HEK293 (cell line): ENCODE data around the gene ATOSA.

ENCODE experiments used
- CTCF ChIA-PET: fragments of 350-600 bp; formaldehyde crosslinking; extraction: SDS; loops from one replicate; lab custom pipeline; 2021; ENCODE audit warnings: antibody characterized with exemption; lab: Yijun Ruan, JAX
- POLR2A ChIA-PET: fragments of 300-600 bp; formaldehyde crosslinking; extraction: SDS; loops from one replicate; lab custom pipeline; 2020; ENCODE audit warnings: antibody characterized with exemption, inconsistent platforms; lab: Yijun Ruan, JAX
- H3K27ac ChIP-seq: fragments of 200-500 bp; sonication (Bioruptor generic); 2 replicates; pipeline ENCODE4 v1.5.1; 2014; ENCODE audit warnings: low read depth, low read length, control low read depth, inconsistent platforms; ENCODE audit errors: extremely low read depth
- H3K36me3 ChIP-seq, 2 experiments: fragments of 200-500 bp in 1 of 2; sonication (Bioruptor generic) in 1 of 2; 1 replicate in 1 of 2; 2 replicates in 1 of 2; pipeline ENCODE4 v1.5.1; 2014 to 2017; ENCODE audit warnings: inconsistent platforms in 2 of 2, low read length in 2 of 2; ENCODE audit not compliant: control insufficient read depth in 2 of 2, insufficient read depth in 1 of 2
- H3K4me1 ChIP-seq: fragments of 200-500 bp; sonication (Bioruptor generic); 2 replicates; pipeline ENCODE4 v1.5.1; 2014; ENCODE audit warnings: mild to moderate bottlenecking, low read length, inconsistent platforms; ENCODE audit not compliant: control insufficient read depth, insufficient read depth
- H3K4me3 ChIP-seq: 2 replicates; pipeline ENCODE4 v1.5.1; 2011; ENCODE audit warnings: low read depth, mild to moderate bottlenecking, control low read depth, low read length, moderate library complexity
- H3K9me3 ChIP-seq: fragments of 200-500 bp; sonication (Bioruptor generic); 2 replicates; pipeline ENCODE4 v1.5.1; 2014; ENCODE audit warnings: low read depth, low read length, inconsistent platforms; ENCODE audit not compliant: control insufficient read depth, insufficient read depth
- EGR2 ChIP-seq: fragments of 450-650 bp; formaldehyde crosslinking; IDR thresholded peaks from 2 replicates; pipeline ENCODE4 v1.5.1; 2016; ENCODE audit warnings: low read depth, missing biosample characterization, missing genetic modification characterization
- GLI4 ChIP-seq: fragments of 450-650 bp; formaldehyde crosslinking; IDR thresholded peaks from 2 replicates; pipeline ENCODE4 v1.5.1; 2016; ENCODE audit warnings: missing biosample characterization, missing genetic modification characterization
- KLF10 ChIP-seq: fragments of 450-650 bp; IDR thresholded peaks from 2 replicates; pipeline ENCODE4 v1.5.1; 2018; ENCODE audit warnings: missing biosample characterization, mild to moderate bottlenecking, missing genetic modification characterization
- SP3 ChIP-seq: fragments of 450-650 bp; formaldehyde crosslinking; IDR thresholded peaks from 2 replicates; pipeline ENCODE4 v1.5.1; 2016; ENCODE audit warnings: missing biosample characterization, missing genetic modification characterization
- TRIM28 ChIP-seq: IDR thresholded peaks from 2 replicates; pipeline ENCODE4 v1.6.1; 2011; ENCODE audit warnings: low read length, control low read depth, borderline replicate concordance
- ZFHX2 ChIP-seq: fragments of 450-650 bp; formaldehyde crosslinking; conservative IDR thresholded peaks from 2 replicates; pipeline ENCODE4 v1.5.1; 2016; ENCODE audit warnings: missing biosample characterization, missing genetic modification characterization
- ZNF114 ChIP-seq: fragments of 450-650 bp; formaldehyde crosslinking; IDR thresholded peaks from 2 replicates; pipeline ENCODE4 v1.5.0; 2017; ENCODE audit warnings: missing biosample characterization, missing genetic modification characterization
- ZNF16 ChIP-seq: fragments of 450-650 bp; formaldehyde crosslinking; IDR thresholded peaks from 2 replicates; pipeline ENCODE4 v1.5.1; 2016; ENCODE audit warnings: low read depth, missing biosample characterization, missing genetic modification characterization
- ZNF174 ChIP-seq: fragments of 450-650 bp; formaldehyde crosslinking; IDR thresholded peaks from 2 replicates; pipeline ENCODE4 v1.5.0; 2017; ENCODE audit warnings: missing biosample characterization, mild to moderate bottlenecking, missing genetic modification characterization
- ZNF221 ChIP-seq: fragments of 450-650 bp; formaldehyde crosslinking; IDR thresholded peaks from 2 replicates; pipeline ENCODE4 v1.5.1; 2017; ENCODE audit warnings: missing biosample characterization, missing genetic modification characterization, borderline replicate concordance
- ZNF302 ChIP-seq: fragments of 450-650 bp; formaldehyde crosslinking; IDR thresholded peaks from 2 replicates; pipeline ENCODE4 v1.5.1; 2016; ENCODE audit warnings: missing biosample characterization, missing genetic modification characterization, low read depth
- ZNF473 ChIP-seq: fragments of 450-650 bp; formaldehyde crosslinking; IDR thresholded peaks from 2 replicates; pipeline ENCODE4 v1.5.1; 2017; ENCODE audit warnings: missing biosample characterization, missing genetic modification characterization
- ZNF623 ChIP-seq: fragments of 450-650 bp; formaldehyde crosslinking; IDR thresholded peaks from 2 replicates; pipeline ENCODE4 v1.5.1; 2016; ENCODE audit warnings: missing biosample characterization, missing genetic modification characterization
- ZNF768 ChIP-seq: fragments of 450-650 bp; formaldehyde crosslinking; IDR thresholded peaks from 2 replicates; pipeline ENCODE4 v1.5.1; 2018; ENCODE audit warnings: missing biosample characterization, mild to moderate bottlenecking, missing genetic modification characterization
- ZNF791 ChIP-seq: fragments of 450-650 bp; formaldehyde crosslinking; IDR thresholded peaks from 2 replicates; pipeline ENCODE4 v1.5.1; 2016; ENCODE audit warnings: missing biosample characterization, missing genetic modification characterization
- TF ChIP-seq, protein P1 (sequence below): fragments of 450-650 bp; formaldehyde crosslinking; IDR thresholded peaks from 2 replicates; pipeline ENCODE4 v1.5.1; 2016; ENCODE audit warnings: missing biosample characterization, missing genetic modification characterization
- TF ChIP-seq, protein P2 (sequence below): fragments of 450-650 bp; formaldehyde crosslinking; IDR thresholded peaks from 2 replicates; pipeline ENCODE4 v1.5.1; 2017; ENCODE audit warnings: missing biosample characterization, missing genetic modification characterization
- TF ChIP-seq, protein P3 (sequence below): fragments of 450-650 bp; formaldehyde crosslinking; IDR thresholded peaks from 2 replicates; pipeline ENCODE4 v1.5.1; 2016; ENCODE audit warnings: missing biosample characterization, missing genetic modification characterization
- TF ChIP-seq, protein P4 (sequence below): fragments of 450-650 bp; formaldehyde crosslinking; IDR thresholded peaks from 2 replicates; pipeline ENCODE4 v1.5.1; 2016; ENCODE audit warnings: missing biosample characterization, missing genetic modification characterization
- TF ChIP-seq, protein P5 (sequence below): fragments of 450-650 bp; formaldehyde crosslinking; IDR thresholded peaks from 2 replicates; pipeline ENCODE4; 2016; ENCODE audit warnings: missing biosample characterization, missing genetic modification characterization

Gene ATOSA

DNA sequence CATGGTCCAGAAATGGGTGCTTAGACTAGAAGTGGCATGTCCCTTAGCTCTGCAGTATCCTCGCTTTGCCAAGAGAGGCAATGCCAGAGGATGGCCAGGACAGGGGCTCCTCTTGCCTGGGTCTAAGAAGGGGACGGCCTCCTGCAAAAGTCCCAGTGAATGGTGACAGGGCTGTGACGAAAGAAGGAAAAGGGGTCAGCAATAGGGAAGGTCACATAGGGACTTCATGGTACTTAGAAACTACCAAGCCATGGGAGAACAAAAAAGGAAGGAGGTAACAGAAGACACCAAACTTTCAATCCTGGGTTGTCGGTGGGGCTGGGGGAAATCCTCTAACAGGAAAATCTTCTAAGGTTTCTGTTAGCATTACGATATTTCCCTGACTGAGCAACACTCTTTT lies 36.2 kb upstream of the ATOSA start (continued):
- TF ChIP-seq ZNF302 (no peak), ZNF791 (no peak), KLF10 (tag by site-specific recombination) (no peak)

DNA sequence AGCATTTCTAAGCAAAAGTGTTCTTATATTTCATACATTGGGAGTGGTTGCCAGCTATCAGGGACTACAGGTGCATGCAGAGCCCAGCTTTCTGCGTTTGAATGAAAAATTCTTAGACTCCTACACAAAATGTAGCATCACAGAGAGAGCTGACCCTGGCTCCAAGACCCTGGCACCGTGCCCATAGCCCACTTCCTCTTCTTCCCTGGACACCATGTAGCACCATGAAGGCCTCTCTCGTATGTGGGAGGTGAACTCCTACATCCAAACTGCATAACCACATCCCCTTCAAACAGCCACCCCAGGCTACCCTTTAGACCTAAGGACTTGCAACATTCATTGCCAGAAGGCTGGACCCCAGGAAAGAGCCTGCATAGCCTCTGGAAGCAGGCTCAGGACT lies 35.8 kb upstream of the ATOSA start:
- ChIA-PET CTCF (interaction anchor here (0.6 kb wide), 1 partner anchor 1333 kb away, joined by 3 read pairs; no protein-coding TSS in a partner anchor), POLR2A (no interaction called here)
- Histone ChIP-seq H3K4me1 (no peaks in the 10 kb centered on the region; the same call in 1 of the 2 replicates), H3K36me3 (no peaks in the 10 kb centered on the region), H3K9me3 (no peaks in the 10 kb centered on the region), H3K4me3 (no peak overlapping the region), H3K27ac (no peak overlapping the region)
- peak; percentile 38; the same call in 1 of the 2 replicates for TF ChIP-seq EGR2 (tag by site-specific recombination)
- TF ChIP-seq ZFHX2 (tag by site-specific recombination) = peak; percentile 62
- TF ChIP-seq ZNF221 (tag by site-specific recombination) = no peak
- no peak for TF ChIP-seq ZNF114 (tag by site-specific recombination)
- TF ChIP-seq ZNF768 = no peak

DNA sequence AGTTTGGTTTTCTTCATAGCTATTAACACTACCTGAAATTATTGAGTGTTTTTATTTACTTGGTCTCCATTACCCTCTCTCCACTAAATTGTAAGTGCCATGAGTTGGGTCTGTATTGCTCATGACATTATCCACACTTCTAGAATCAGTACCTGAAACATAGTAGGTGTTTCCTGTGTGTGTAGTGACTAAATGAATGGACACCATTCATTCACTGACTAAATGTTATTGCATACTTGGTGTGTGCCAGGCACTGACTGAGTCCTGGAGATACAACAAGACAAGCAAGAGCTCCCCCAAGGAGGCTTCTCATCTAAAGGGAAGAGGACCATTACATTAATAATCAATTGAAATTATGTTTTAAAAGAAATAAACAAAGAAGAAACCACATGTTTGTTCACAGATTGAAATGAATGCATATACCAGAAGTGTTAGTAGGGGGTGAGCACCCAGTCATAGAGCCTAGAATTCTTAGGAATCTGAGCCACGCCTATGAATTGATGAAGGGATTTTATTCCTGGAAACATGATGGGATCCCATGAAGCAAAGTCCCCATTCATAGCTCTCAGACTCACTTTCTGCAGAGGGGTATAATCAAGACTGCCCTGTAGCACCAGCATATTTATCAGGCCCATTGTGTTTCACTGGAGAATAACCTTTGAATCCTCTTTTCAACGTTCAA lies 31.7 kb upstream of the ATOSA start:
- Histone ChIP-seq H3K27ac (no peak overlapping the region), H3K4me3 (no peak overlapping the region)
- CTCF ChIA-PET = interaction anchor here (0.6 kb wide), 1 partner anchor 25 kb away, joined by 3 read pairs; no protein-coding TSS in a partner anchor
- TF ChIP-seq, protein P1, sequence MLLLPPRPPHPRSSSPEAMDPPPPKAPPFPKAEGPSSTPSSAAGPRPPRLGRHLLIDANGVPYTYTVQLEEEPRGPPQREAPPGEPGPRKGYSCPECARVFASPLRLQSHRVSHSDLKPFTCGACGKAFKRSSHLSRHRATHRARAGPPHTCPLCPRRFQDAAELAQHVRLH = no peak
- TF ChIP-seq TRIM28 (no peak), ZNF174 (tag by site-specific recombination) (no peak)
- TF ChIP-seq, protein P2, sequence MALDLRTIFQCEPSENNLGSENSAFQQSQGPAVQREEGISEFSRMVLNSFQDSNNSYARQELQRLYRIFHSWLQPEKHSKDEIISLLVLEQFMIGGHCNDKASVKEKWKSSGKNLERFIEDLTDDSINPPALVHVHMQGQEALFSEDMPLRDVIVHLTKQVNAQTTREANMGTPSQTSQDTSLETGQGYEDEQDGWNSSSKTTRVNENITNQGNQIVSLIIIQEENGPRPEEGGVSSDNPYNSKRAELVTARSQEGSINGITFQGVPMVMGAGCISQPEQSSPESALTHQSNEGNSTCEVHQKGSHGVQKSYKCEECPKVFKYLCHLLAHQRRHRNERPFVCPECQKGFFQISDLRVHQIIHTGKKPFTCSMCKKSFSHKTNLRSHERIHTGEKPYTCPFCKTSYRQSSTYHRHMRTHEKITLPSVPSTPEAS (tag by site-specific recombination) = no peak
- TF ChIP-seq, all 188 proteins: peak for 0
- Histone ChIP-seq H3K4me1 (no peaks in the 10 kb centered on the region; the same call in 1 of the 2 replicates), H3K9me3 (no peaks in the 10 kb centered on the region), H3K36me3 (no peaks in the 10 kb centered on the region)
- POLR2A ChIA-PET = no interaction called here

DNA sequence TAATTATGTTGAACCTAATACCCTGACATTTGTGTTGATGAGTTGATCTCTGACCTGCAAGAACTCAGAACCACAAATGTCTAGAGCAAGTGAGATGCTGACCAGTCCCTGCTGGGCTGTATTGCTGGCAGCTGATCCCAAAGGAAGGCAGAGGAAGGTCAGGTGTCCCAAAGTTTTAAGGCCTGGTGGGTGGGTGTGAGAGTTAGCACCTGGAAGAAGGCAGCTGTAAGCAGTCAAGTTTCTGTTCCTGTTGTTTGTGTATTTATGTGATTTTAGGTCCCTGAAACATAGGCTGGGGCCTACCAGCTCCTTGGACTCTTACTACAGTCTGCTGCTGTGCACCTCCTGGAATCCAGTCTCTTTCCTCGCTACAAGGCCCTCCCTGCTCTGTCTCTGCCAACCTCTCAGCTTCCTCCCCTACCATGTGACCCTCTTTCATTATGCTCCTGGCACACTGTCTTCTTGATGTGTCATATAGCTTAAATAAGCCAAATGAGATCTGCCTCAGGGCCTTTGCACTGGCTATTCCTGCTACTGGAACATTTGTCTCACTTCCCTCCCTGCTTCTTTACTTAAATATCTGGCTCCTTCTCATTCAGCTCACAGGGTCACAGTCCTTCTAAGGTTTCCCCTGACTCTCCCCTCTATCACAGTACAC lies 31.0 kb upstream of the ATOSA start:
- ChIA-PET CTCF (no interaction called here), POLR2A (no interaction called here)
- H3K9me3 ChIP-seq = no peaks in the 10 kb centered on the region
- no peaks in the 10 kb centered on the region; the same call in 1 of the 2 replicates for H3K4me1 ChIP-seq
- H3K27ac ChIP-seq = no peak overlapping the region
- H3K4me3 ChIP-seq = no peak overlapping the region
- no peaks in the 10 kb centered on the region for H3K36me3 ChIP-seq
- TF ChIP-seq, protein P3, sequence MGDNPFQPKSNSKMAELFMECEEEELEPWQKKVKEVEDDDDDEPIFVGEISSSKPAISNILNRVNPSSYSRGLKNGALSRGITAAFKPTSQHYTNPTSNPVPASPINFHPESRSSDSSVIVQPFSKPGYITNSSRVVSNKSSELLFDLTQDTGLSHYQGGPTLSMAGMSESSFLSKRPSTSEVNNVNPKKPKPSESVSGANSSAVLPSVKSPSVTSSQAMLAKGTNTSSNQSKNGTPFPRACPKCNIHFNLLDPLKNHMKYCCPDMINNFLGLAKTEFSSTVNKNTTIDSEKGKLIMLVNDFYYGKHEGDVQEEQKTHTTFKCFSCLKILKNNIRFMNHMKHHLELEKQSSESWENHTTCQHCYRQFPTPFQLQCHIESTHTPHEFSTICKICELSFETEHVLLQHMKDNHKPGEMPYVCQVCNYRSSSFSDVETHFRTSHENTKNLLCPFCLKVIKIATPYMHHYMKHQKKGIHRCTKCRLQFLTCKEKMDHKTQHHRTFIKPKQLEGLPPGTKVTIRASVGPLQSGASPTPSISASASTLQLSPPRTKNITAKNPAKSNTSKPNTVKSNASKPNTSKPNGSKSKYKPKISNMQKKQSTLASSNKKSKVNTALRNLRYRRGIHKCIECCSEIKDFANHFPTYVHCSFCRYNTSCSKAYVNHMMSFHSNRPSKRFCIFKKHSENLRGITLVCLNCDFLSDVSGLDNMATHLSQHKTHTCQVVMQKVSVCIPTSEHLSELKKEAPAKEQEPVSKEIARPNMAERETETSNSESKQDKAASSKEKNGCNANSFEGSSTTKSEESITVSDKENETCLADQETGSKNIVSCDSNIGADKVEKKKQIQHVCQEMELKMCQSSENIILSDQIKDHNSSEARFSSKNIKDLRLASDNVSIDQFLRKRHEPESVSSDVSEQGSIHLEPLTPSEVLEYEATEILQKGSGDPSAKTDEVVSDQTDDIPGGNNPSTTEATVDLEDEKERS (tag by site-specific recombination) = 0 out of 2 replicates have a peak, but pooled peaks have one; percentile 54
- TF ChIP-seq, protein P4, sequence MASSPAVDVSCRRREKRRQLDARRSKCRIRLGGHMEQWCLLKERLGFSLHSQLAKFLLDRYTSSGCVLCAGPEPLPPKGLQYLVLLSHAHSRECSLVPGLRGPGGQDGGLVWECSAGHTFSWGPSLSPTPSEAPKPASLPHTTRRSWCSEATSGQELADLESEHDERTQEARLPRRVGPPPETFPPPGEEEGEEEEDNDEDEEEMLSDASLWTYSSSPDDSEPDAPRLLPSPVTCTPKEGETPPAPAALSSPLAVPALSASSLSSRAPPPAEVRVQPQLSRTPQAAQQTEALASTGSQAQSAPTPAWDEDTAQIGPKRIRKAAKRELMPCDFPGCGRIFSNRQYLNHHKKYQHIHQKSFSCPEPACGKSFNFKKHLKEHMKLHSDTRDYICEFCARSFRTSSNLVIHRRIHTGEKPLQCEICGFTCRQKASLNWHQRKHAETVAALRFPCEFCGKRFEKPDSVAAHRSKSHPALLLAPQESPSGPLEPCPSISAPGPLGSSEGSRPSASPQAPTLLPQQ (tag by site-specific recombination) = no peak
- TF ChIP-seq ZNF623 (tag by site-specific recombination) = peak; percentile 97
- no peak for TF ChIP-seq SP3 (tag by site-specific recombination)
- TF ChIP-seq, protein P5, sequence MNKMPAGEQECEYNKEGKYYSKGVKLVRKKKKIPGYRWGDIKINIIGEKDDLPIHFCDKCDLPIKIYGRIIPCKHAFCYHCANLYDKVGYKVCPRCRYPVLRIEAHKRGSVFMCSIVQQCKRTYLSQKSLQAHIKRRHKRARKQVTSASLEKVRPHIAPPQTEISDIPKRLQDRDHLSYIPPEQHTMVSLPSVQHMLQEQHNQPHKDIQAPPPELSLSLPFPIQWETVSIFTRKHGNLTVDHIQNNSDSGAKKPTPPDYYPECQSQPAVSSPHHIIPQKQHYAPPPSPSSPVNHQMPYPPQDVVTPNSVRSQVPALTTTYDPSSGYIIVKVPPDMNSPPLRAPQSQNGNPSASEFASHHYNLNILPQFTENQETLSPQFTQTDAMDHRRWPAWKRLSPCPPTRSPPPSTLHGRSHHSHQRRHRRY (tag by site-specific recombination) = no peak
- TF ChIP-seq ZNF16 (tag by site-specific recombination) = no peak
- TF ChIP-seq ZNF473 (tag by site-specific recombination) = no peak
- no peak for TF ChIP-seq GLI4
